Activated CD4-positive, alpha-beta T cell treated with anti-CD3 and anti-CD28 coated beads, Interleukin-2, amount 50 U/mL, for 16 hours (primary cell): Measurements from ENCODE around the gene SIAH2.

Source experiments
- DNase-seq: peaks from one replicate; pipeline ENCODE4 v3.0.0-alpha.2; 2020

SIAH2 gene

GRCh38 chr3:150773616-150774192 is 10.7 kb upstream of the SIAH2 start:
- no peak for DNase-seq

GRCh38 chr3:150771600-150771999 is 8.6 kb upstream of the SIAH2 start:
- DNase-seq: no peak

- DNase-seq: no peak
Measured at GRCh38 chr3:150770681-150771080, 7.7 kb upstream of the SIAH2 start.

- DNase-seq: no peak
Measured at GRCh38 chr3:150766742-150767141, 3.8 kb upstream of the SIAH2 start.

- peak; percentile 78 for DNase-seq
Measured at GRCh38 chr3:150765949-150766720, 3.2 kb upstream of the SIAH2 start.

GRCh38 chr3:150764967-150765366 is 2.0 kb upstream of the SIAH2 start:
- no peak for DNase-seq

GRCh38 chr3:150764566-150764965 is 1.6 kb upstream of the SIAH2 start:
- DNase-seq: no peak

GRCh38 chr3:150763841-150764483 is 993 bp upstream of the SIAH2 start:
- DNase-seq: peak; percentile 52

- DNase-seq: no peak
Measured at GRCh38 chr3:150762662-150763121, 277 bp downstream of the SIAH2 start.

- DNase-seq: no peak
Measured at GRCh38 chr3:150761831-150762661, 923 bp downstream of the SIAH2 start.

GRCh38 chr3:150760431-150761200 is 2.4 kb downstream of the SIAH2 start:
- DNase-seq: peak; percentile 61

GRCh38 chr3:150759947-150760346 is 3.0 kb downstream of the SIAH2 start:
- no peak for DNase-seq

- peak; percentile 70 for DNase-seq
Measured at GRCh38 chr3:150759319-150759718, 3.6 kb downstream of the SIAH2 start.

- DNase-seq: no peak
Measured at GRCh38 chr3:150757768-150758167, 5.2 kb downstream of the SIAH2 start.

- DNase-seq: no peak
Measured at GRCh38 chr3:150757364-150757763, 5.6 kb downstream of the SIAH2 start.

GRCh38 chr3:150756491-150757059 is 6.4 kb downstream of the SIAH2 start:
- DNase-seq: no peak

GRCh38 chr3:150755902-150756301 is 7.1 kb downstream of the SIAH2 start:
- no peak for DNase-seq

GRCh38 chr3:150754896-150755295 is 8.1 kb downstream of the SIAH2 start:
- no peak for DNase-seq

- no peak for DNase-seq
Measured at GRCh38 chr3:150751781-150752263, 11.1 kb downstream of the SIAH2 start.

- DNase-seq: no peak
Measured at GRCh38 chr3:150749255-150749654, 13.7 kb downstream of the SIAH2 start.

- DNase-seq: no peak
Measured at GRCh38 chr3:150748684-150749047, 14.3 kb downstream of the SIAH2 start.
